Measurements from ENCODE around the gene CHAD. TPM values are rescaled to one million over a fixed set of nuclear protein-coding genes. Genes with fewer than 3 reads are reported as not detected.

The CHAD gene
- total RNA-seq, 2 experiments from 2014 or later, result not detected

GRCh38 chr17:50488880-50489279 lies 20.2 kb upstream of the CHAD start:
- TF ChIP-seq CTCF (IDR thresholded peaks at IDR 0.05), result no peak
- Histone ChIP-seq H3K27me3 (ENCODE audit: control insufficient read depth in 1 of 2, insufficient read depth in 2 of 2, low read length in 2 of 2) (no peaks in the 10 kb centered on the region), H3K4me1 (ENCODE audit: insufficient read depth, low read length) (no peaks in the 10 kb centered on the region), H3K9me3 (ENCODE audit: control insufficient read depth in 1 of 2, insufficient read depth in 1 of 2, low read length in 2 of 2) (no peaks in the 10 kb centered on the region), H3K4me3 (ENCODE audit: low read length) (no peak overlapping the region), H3K27ac (ENCODE audit: low read depth in 1 of 2, low read length in 2 of 2) (no peak overlapping the region), H3K36me3 (ENCODE audit: insufficient read depth, low read length) (peaks cover 20% of the 10 kb centered on the region)
- ATAC-seq (ENCODE audit: poor library complexity) (no peak), DNase-seq (no peak)
- ChIA-PET POLR2A (no interaction called here), CTCF (no interaction called here)
- no peak overlapping the region for H3K4me3 Mint-ChIP-seq
- H3K27ac Mint-ChIP-seq, result no peak overlapping the region
- no peaks in the 10 kb centered on the region for H3K9me3 Mint-ChIP-seq
- peaks cover 24% of the 10 kb centered on the region for H3K36me3 Mint-ChIP-seq (ENCODE audit: low read depth)
- H3K27me3 Mint-ChIP-seq, result no peaks in the 10 kb centered on the region
- intact Hi-C loops (cut with DNase I, micrococcal nuclease), result loop anchor here in 1 of 2 experiments (10.0 kb wide), 1 partner anchor 56 kb away; the partner anchor contains the start of gene SPATA20
- H3K4me1 Mint-ChIP-seq (ENCODE audit: low read depth), result no peaks in the 10 kb centered on the region

- no peaks in the 10 kb centered on the region for H3K27me3 Mint-ChIP-seq
- H3K36me3 Mint-ChIP-seq (ENCODE audit: low read depth), result peaks cover 37% of the 10 kb centered on the region
- intact Hi-C loops (cut with DNase I, micrococcal nuclease), result loop anchor here in 1 of 2 experiments (10.0 kb wide), 1 partner anchor 57 kb away; the partner anchor contains the start of gene SPATA20
These were observed 18.8 kb upstream of the CHAD start for GRCh38 chr17:50487213-50488096.

More at GRCh38 chr17:50487213-50488096, 18.8 kb upstream of the CHAD start:
- Histone ChIP-seq H3K4me1 (ENCODE audit: insufficient read depth, low read length) (peaks cover 1% of the 10 kb centered on the region), H3K27ac (ENCODE audit: low read depth in 1 of 2, low read length in 2 of 2) (no peak overlapping the region), H3K4me3 (ENCODE audit: low read length) (no peak overlapping the region), H3K27me3 (ENCODE audit: control insufficient read depth in 1 of 2, insufficient read depth in 2 of 2, low read length in 2 of 2) (no peaks in the 10 kb centered on the region), H3K9me3 (ENCODE audit: control insufficient read depth in 1 of 2, insufficient read depth in 1 of 2, low read length in 2 of 2) (no peaks in the 10 kb centered on the region), H3K36me3 (ENCODE audit: insufficient read depth, low read length) (peaks cover 33% of the 10 kb centered on the region)
- H3K4me1 Mint-ChIP-seq (ENCODE audit: low read depth), result no peaks in the 10 kb centered on the region
- TF ChIP-seq CTCF (IDR thresholded peaks at IDR 0.05), result no peak
- POLR2A ChIA-PET, result no interaction called here
- DNase-seq (no peak), ATAC-seq (ENCODE audit: poor library complexity) (no peak)
- no peaks in the 10 kb centered on the region for H3K9me3 Mint-ChIP-seq
- CTCF ChIA-PET, result interaction anchor here (0.7 kb wide), 1 partner anchor 59 kb away, joined by 4 read pairs; no protein-coding TSS in a partner anchor
- no peak overlapping the region for H3K27ac Mint-ChIP-seq
- H3K4me3 Mint-ChIP-seq, result no peak overlapping the region

All from CD4-positive, alpha-beta T cell (primary cell).